VCaP (cell line): ENCODE results near the gene MCTP2.

ENCODE experiments used
- H3K27ac ChIP-seq: fragments of 450-650 bp; 2 replicates; pipeline ENCODE4 v1.5.1; 2017
- TF ChIP-seq, protein P1 (sequence below): fragments of 450-650 bp; conservative IDR thresholded peaks from 2 replicates; pipeline ENCODE4 v1.5.1; 2017; ENCODE audit warnings: mild to moderate bottlenecking, moderate library complexity

Gene MCTP2

DNA sequence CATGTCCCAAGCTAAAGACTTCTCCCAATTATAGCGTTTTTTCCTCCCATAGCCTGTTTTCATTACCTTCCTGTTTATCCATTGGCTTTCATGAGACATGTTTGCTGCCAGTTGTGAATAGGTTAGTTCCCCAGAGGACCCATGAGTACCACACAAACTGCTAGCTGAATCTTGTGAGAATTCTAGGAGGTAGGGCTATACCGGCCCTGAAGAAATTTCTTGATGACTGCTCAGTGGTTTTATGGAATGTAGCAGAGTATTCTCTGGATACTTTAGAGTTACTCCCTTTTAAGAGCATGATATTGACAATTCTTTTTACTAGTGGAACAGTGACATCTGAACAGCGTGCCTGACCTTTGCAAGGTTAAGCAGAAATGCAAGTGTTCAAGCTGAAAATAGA is 210.4 kb downstream of the MCTP2 start:
- no peak overlapping the region for H3K27ac ChIP-seq
- TF ChIP-seq, protein P1, sequence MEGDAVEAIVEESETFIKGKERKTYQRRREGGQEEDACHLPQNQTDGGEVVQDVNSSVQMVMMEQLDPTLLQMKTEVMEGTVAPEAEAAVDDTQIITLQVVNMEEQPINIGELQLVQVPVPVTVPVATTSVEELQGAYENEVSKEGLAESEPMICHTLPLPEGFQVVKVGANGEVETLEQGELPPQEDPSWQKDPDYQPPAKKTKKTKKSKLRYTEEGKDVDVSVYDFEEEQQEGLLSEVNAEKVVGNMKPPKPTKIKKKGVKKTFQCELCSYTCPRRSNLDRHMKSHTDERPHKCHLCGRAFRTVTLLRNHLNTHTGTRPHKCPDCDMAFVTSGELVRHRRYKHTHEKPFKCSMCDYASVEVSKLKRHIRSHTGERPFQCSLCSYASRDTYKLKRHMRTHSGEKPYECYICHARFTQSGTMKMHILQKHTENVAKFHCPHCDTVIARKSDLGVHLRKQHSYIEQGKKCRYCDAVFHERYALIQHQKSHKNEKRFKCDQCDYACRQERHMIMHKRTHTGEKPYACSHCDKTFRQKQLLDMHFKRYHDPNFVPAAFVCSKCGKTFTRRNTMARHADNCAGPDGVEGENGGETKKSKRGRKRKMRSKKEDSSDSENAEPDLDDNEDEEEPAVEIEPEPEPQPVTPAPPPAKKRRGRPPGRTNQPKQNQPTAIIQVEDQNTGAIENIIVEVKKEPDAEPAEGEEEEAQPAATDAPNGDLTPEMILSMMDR: no peak

DNA sequence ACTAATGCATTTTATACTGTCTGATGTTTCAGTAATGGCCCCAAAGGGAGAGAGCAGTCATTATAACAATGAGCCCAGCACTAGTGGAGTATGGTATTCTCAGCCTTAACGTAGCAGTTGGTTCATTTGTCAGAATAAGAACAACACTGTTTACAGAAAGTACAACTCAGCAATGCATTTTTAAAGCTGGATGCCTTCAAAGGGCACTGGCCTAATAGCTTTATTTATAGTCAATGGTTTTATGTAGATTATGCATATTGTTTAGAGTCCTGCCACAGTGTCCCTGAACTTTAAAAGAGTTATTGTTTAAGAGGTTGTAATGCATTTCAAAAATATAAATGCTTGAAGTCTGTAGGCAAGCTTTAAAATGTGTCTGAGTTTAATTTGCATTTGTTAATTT is 211.1 kb downstream of the MCTP2 start:
- H3K27ac ChIP-seq: no peak overlapping the region
- TF ChIP-seq, protein P1: no peak

DNA sequence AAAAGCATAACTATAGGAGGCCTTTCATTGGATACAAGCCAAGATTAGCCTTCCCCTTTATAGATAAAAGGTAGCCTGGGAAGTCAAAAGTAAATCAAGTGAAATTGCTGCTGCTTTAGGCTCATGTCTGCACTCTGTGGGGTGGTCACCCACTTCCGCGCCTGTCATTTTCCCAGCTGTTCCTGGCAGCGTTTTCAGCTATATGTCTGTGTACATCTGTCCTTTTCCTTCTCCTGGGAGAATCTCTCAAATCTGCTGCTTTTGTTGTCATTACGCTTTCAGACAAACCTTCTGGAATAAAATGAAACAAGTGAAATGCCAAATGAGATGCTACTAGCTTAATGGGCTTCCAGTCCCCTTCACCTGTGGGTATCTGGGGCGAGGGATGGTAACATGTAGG is 211.8 kb downstream of the MCTP2 start:
- TF ChIP-seq, protein P1: no peak
- no peak overlapping the region for H3K27ac ChIP-seq

DNA sequence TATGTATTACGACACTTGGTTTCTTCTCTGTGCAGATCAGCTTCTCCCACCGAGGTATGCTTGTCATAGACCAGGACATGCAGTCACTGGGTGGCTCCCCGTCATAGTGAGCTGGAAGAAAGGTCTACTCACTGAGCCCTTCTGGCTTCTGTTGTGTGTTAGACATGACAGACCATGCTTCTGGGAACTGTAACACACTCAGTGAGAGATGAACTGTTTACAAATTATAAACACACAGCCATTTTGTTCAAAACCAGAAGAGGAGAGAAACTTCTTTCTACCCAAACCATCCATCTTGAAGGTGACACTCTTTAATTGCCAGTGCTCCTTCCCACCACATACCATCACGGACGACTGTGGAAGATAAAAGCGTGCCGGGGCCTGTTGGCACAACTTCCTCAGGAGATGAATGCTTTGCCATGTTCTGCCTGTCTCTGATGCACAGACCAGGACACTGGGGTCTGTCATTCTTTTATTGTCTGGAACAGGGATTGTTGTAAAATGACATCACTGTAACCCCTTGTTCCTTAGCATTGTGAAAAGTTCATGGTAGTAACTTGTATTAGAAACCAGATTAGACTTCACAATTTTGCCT is 214.3 kb downstream of the MCTP2 start:
- TF ChIP-seq, protein P1: no peak
- no peak overlapping the region for H3K27ac ChIP-seq

DNA sequence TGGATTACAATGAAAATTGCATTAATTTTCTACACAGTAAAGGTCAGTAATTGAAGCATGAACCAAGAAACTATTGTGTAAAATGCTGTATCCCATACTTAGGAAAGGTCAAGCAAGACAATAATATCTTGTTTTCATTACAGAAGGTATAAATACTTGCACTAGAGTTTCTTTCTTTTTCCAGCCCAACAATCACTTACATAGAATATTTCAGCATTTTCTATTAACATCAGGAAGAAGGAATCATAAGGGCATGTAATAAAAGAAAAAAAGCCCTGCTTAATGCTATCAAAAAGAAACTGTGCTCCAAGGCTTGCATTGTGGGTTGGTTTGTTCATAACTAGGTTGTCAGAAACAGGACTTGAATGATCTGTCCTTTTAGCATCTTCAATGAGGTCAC is 215.1 kb downstream of the MCTP2 start:
- TF ChIP-seq, protein P1: no peak
- no peak overlapping the region for H3K27ac ChIP-seq

DNA sequence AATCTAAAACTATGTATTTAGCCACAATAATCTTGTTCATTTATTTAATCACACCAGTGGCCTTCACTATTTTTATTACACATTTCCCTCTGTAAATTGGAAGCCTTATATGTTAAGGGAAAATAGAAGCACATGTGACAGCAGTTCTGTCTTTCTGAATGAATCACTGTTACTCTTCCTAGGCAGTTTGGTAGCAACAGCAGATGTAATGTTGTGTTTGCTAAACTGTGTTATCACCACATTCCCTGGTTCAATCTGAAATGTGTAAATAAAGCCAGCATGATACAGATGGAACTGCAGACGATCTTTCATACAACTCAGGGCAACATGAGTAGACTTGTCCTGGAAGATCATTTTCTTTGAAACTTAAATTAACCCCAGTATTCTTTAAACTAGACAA is 220.1 kb downstream of the MCTP2 start:
- TF ChIP-seq, protein P1: no peak
- H3K27ac ChIP-seq: no peak overlapping the region

DNA sequence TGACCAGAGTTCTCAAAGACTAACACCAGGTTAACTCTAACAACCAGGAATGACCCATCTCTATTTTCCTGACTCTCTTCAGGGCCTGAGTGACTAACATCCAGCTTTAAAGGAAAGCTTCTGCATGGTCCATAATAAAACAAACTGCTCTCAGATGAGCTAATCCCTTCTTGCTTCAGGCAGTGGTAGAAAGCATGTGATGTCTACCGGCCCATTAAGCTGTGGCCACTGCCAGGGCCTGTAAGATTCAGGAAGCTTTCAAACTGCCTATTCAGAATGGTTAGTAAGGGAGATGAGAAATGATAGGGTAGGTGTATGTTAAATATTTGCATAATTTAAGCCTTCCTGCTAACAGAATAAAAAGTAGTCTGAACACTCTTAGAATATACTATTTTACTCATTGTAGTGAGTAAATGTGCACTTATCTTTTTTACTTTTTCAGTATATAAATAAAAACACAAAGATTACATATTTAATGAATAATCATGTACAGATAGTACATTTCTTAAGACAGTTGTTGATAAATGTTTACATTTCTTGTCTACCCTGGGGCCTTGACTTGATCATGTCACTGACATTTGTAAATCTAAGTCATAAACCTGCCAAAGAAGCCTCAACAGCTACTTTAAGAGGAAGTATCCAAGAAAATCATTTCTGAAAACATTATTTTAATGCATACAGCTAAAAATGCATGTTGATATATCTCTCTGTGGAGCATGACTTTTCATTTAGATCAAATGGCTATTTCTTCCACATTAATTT is 222.0 kb downstream of the MCTP2 start:
- H3K27ac ChIP-seq: no peak overlapping the region
- TF ChIP-seq, protein P1: no peak
